ENCODE results near the gene GAS2L1.

- TF ChIP-seq CTCF (IDR thresholded peaks at IDR 0.05; ENCODE audit: insufficient read depth, low read length, poor library complexity, severe bottlenecking) (no peak), EZH2phosphoT487 (conservative IDR thresholded peaks at IDR 0.05; ENCODE audit: low read length) (no peak)
Observed at GRCh38 chr22:29268511-29269229, 37.8 kb upstream of the GAS2L1 start.

Data from SU-DHL-6 (cell line).